ENCODE measurements around the gene MAP3K12.

The MAP3K12 gene

DNA sequence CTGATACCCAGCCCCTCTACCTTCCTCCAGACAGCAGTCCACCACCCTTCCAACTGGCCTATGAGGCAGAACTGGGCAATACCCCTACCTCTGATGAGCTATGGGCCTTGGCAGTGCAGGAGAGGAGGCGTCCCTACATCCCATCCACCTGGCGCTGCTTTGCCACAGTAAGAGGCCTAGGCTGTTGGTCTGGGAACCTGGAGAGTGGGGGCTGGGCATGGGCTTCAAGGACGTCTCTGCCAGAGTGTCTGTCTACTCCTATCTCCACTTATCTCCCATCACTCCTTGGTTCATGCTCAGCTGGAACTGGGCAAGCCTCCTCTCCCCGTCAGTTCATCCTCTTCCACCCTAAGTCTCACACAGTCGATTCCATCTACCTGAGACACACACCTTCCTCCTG is 69.1 kb downstream of the MAP3K12 start:
- no peak for DNase-seq

All from CD4-positive, alpha-beta T cell treated with Interleukin-17A for 4 hours (primary cell).